ENCODE results near the gene CMTM5.

DNA sequence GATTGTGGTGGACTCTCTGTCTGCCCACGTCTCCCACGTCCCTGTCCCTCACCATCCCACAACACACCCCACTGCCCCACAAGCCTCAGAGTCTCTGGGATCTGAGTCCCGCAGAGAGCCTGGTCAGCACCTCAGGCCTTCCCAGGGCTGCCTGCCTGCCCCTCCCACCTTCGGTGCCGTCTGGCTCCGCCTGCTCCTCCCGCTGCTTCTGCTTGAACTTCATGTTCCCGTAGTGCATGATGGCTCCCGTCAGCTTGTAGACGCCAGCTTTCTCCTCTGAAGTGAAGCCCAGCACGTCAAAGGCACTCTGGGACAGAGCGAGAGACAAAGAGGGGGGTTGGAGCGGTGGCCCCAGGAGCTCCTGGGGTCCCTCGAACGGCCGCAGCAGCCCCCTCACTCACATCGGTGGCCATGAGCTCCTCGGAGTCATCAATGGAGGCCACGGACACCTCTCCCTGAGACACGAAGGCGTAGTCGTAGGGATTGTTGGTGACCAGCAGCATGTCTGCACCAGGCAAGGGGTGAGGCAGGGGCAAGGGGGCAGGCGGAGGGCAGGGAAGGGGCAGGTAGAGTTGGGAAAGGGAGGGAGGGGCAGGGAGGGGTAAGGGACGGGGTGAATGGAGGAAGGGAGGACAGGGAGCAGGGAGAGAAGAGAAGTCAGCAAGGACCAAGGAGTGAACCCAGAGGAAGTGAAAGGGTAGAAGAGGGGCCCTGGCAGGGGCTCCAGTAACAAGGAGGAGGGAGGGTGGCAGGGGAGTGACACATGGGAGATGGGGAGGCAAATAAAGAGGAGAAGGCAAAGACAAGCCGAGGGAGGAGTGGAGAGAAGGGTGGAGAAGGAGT is 25.7 kb downstream of the CMTM5 start:
- TF ChIP-seq, protein P1, sequence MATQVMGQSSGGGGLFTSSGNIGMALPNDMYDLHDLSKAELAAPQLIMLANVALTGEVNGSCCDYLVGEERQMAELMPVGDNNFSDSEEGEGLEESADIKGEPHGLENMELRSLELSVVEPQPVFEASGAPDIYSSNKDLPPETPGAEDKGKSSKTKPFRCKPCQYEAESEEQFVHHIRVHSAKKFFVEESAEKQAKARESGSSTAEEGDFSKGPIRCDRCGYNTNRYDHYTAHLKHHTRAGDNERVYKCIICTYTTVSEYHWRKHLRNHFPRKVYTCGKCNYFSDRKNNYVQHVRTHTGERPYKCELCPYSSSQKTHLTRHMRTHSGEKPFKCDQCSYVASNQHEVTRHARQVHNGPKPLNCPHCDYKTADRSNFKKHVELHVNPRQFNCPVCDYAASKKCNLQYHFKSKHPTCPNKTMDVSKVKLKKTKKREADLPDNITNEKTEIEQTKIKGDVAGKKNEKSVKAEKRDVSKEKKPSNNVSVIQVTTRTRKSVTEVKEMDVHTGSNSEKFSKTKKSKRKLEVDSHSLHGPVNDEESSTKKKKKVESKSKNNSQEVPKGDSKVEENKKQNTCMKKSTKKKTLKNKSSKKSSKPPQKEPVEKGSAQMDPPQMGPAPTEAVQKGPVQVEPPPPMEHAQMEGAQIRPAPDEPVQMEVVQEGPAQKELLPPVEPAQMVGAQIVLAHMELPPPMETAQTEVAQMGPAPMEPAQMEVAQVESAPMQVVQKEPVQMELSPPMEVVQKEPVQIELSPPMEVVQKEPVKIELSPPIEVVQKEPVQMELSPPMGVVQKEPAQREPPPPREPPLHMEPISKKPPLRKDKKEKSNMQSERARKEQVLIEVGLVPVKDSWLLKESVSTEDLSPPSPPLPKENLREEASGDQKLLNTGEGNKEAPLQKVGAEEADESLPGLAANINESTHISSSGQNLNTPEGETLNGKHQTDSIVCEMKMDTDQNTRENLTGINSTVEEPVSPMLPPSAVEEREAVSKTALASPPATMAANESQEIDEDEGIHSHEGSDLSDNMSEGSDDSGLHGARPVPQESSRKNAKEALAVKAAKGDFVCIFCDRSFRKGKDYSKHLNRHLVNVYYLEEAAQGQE (IDR thresholded peaks at IDR 0.05; ENCODE audit: insufficient read depth in 1 of 2, low read depth in 2 of 2, low read length in 2 of 2), result no peak
- TF ChIP-seq POLR2AphosphoS5 (IDR thresholded peaks at IDR 0.05; ENCODE audit: low read depth, low read length) (no peak), FOXP2 (optimal IDR thresholded peaks at IDR 0.05; ENCODE audit: borderline replicate concordance, extremely low read depth, extremely low read length, insufficient read depth) (no peak)

Data from PFSK-1 (cell line).